UCSD-AML1 (cell line): ENCODE results near the gene NSMF.

ENCODE experiments used
- DNase-seq: peaks from one replicate; lab custom pipeline; 2025; ENCODE audit not compliant: unreplicated experiment; lab: John Stamatoyannopoulos, UW

The NSMF gene

GRCh38 chr9:137433916-137434431 is 25.2 kb downstream of the NSMF start:
- DNase-seq, result no peak

GRCh38 chr9:137433349-137433915 is 25.7 kb downstream of the NSMF start:
- no peak for DNase-seq

- DNase-seq, result no peak
Measured at GRCh38 chr9:137432687-137433348, 26.3 kb downstream of the NSMF start.

- DNase-seq, result no peak
Measured at GRCh38 chr9:137431416-137431931, 27.7 kb downstream of the NSMF start.

GRCh38 chr9:137430723-137431415 is 28.3 kb downstream of the NSMF start:
- DNase-seq, result no peak

- DNase-seq, result no peak
Measured at GRCh38 chr9:137429974-137430722, 29.0 kb downstream of the NSMF start.

GRCh38 chr9:137429546-137429890 is 29.6 kb downstream of the NSMF start:
- no peak for DNase-seq

GRCh38 chr9:137428841-137429545 is 30.1 kb downstream of the NSMF start:
- DNase-seq, result no peak

GRCh38 chr9:137428311-137428630 is 30.9 kb downstream of the NSMF start:
- no peak for DNase-seq

GRCh38 chr9:137427454-137428310 is 31.5 kb downstream of the NSMF start:
- DNase-seq, result no peak

- no peak for DNase-seq
Measured at GRCh38 chr9:137426018-137426681, 33.0 kb downstream of the NSMF start.

GRCh38 chr9:137423514-137424291 is 35.4 kb downstream of the NSMF start:
- peak; percentile 41 for DNase-seq

- DNase-seq, result peak; percentile 96
Measured at GRCh38 chr9:137422604-137423513, 36.3 kb downstream of the NSMF start, which contains the start of the genes EXD3 and NOXA1. Gene EXD3, minus strand, starts transcription at chr9:137423162. Its CDS starts 27,805 bp downstream, at chr9:137395357. Gene NOXA1, plus strand, starts transcription at chr9:137423393. Its CDS starts 137 bp downstream, at chr9:137423530.

GRCh38 chr9:137421838-137422603 is 37.1 kb downstream of the NSMF start:
- DNase-seq, result no peak

- DNase-seq, result peak; percentile 56
Measured at GRCh38 chr9:137417161-137418021, 41.7 kb downstream of the NSMF start.
